Measurements from ENCODE around the gene SLC35F6. TPM values are rescaled to one million over a fixed set of nuclear protein-coding genes. Genes with fewer than 3 reads are reported as not detected.
"Not testable (repeated sequence)": the region's sequence is repeated elsewhere in the genome, so short reads cannot be mapped to it uniquely, and the experiment has no call there.

The SLC35F6 gene
- total RNA-seq, 1 donor from 2014 or later = 40.8 TPM

- TF ChIP-seq CTCF (IDR thresholded peaks at IDR 0.05) (no peak), POLR2A (IDR thresholded peaks at IDR 0.05) (no peak), POLR2AphosphoS5 (IDR thresholded peaks at IDR 0.05; ENCODE audit: insufficient read depth in 1 of 2, low read depth in 1 of 2) (no peak)
- H3K27me3 ChIP-seq = no peaks in the 10 kb centered on the region
- no peak overlapping the region for H3K4me3 ChIP-seq
- H3K4me1 ChIP-seq = no peaks in the 10 kb centered on the region
- H3K9me3 ChIP-seq = no peaks in the 10 kb centered on the region
- H3K36me3 ChIP-seq = no peaks in the 10 kb centered on the region
- intact Hi-C loops (cut with DNase I) = no loop called here
- H3K27ac ChIP-seq = no peak overlapping the region
- no peak for DNase-seq (ENCODE audit: extremely low spot score in 2 of 2)
Measured at GRCh38 chr2:26811261-26811660, 47.2 kb downstream of the SLC35F6 start.

- Histone ChIP-seq H3K4me3 (no peak overlapping the region), H3K27me3 (no peaks in the 10 kb centered on the region), H3K27ac (no peak overlapping the region), H3K4me1 (no peaks in the 10 kb centered on the region), H3K36me3 (no peaks in the 10 kb centered on the region), H3K9me3 (no peaks in the 10 kb centered on the region)
- intact Hi-C loops (cut with DNase I) = no loop called here
- no peak for DNase-seq (ENCODE audit: extremely low spot score in 2 of 2)
- TF ChIP-seq POLR2AphosphoS5 (IDR thresholded peaks at IDR 0.05; ENCODE audit: insufficient read depth in 1 of 2, low read depth in 1 of 2) (no peak), POLR2A (IDR thresholded peaks at IDR 0.05) (no peak), CTCF (IDR thresholded peaks at IDR 0.05) (no peak)
Measured at GRCh38 chr2:26811791-26812694, 48.0 kb downstream of the SLC35F6 start.

GRCh38 chr2:26812731-26813130 is 48.6 kb downstream of the SLC35F6 start:
- no peak for DNase-seq (ENCODE audit: extremely low spot score in 2 of 2)

GRCh38 chr2:26814072-26814765 is 50.1 kb downstream of the SLC35F6 start:
- DNase-seq (ENCODE audit: extremely low spot score in 2 of 2); H3K27me3 ChIP-seq; H3K9me3 ChIP-seq; H3K4me1 ChIP-seq; H3K27ac ChIP-seq; H3K4me3 ChIP-seq; intact Hi-C loops (cut with DNase I); H3K36me3 ChIP-seq: not testable (repeated sequence)

More at GRCh38 chr2:26812731-26813130, 48.6 kb downstream of the SLC35F6 start:
- Histone ChIP-seq H3K27ac (no peak overlapping the region), H3K36me3 (no peaks in the 10 kb centered on the region), H3K27me3 (no peaks in the 10 kb centered on the region), H3K4me3 (no peak overlapping the region), H3K9me3 (no peaks in the 10 kb centered on the region), H3K4me1 (no peaks in the 10 kb centered on the region)
- intact Hi-C loops (cut with DNase I) = no loop called here
- TF ChIP-seq CTCF (IDR thresholded peaks at IDR 0.05) (no peak), POLR2A (IDR thresholded peaks at IDR 0.05) (no peak), POLR2AphosphoS5 (IDR thresholded peaks at IDR 0.05; ENCODE audit: insufficient read depth in 1 of 2, low read depth in 1 of 2) (no peak)

GRCh38 chr2:26816893-26817292 is 52.8 kb downstream of the SLC35F6 start:
- Histone ChIP-seq H3K36me3 (no peaks in the 10 kb centered on the region), H3K27me3 (no peaks in the 10 kb centered on the region)

More at GRCh38 chr2:26816893-26817292, 52.8 kb downstream of the SLC35F6 start:
- Histone ChIP-seq H3K27ac (no peak overlapping the region), H3K4me3 (no peak overlapping the region), H3K4me1 (no peaks in the 10 kb centered on the region), H3K9me3 (no peaks in the 10 kb centered on the region)
- TF ChIP-seq POLR2A (IDR thresholded peaks at IDR 0.05) = no peak
- TF ChIP-seq POLR2AphosphoS5 (IDR thresholded peaks at IDR 0.05; ENCODE audit: insufficient read depth in 1 of 2, low read depth in 1 of 2) = no peak
- no peak for TF ChIP-seq CTCF (IDR thresholded peaks at IDR 0.05)
- no peak for DNase-seq (ENCODE audit: extremely low spot score in 2 of 2)
- intact Hi-C loops (cut with DNase I) = no loop called here

Data from vagina (tissue), 2 donors.